Measurements from ENCODE around the gene BCAR1.

DNA sequence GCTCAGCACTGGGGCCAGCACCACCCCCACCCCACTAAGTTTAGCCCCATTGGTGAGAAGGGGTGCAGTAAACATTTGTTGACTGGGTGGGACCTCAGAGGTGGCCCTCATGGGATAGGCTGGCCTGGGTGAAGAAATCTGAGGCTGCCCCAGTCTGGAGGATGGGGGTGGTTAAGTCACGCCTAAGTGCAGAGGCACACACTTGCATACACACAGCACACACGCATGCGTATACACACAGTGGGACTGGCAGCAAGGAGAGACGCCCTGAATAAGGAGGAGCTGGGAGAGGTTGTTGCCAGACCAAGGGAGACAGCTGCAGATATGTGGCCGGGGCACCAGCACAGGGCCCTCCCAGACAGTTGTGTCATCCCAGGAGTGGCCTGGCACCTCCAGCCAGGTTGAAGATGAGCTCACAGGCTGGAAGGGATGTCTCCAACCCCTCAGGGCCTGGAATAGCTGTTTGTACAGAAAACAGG, 3.0 kb upstream of the BCAR1 start:
- TF ChIP-seq POLR2AphosphoS5 (IDR thresholded peaks at IDR 0.05; ENCODE audit: low read depth, low read length) (no peak), POLR2A (IDR thresholded peaks at IDR 0.05; ENCODE audit: low read depth, low read length) (no peak), TAF1 (IDR thresholded peaks at IDR 0.05; ENCODE audit: low read depth, low read length) (no peak), POU2F2 (IDR thresholded peaks at IDR 0.05; ENCODE audit: low read depth, low read length) (no peak), SPI1 (IDR thresholded peaks at IDR 0.05; ENCODE audit: low read depth, low read length) (no peak)
